GM12878 (cell line): Measurements from ENCODE around the gene PHACTR1. TPM values are rescaled to one million over a fixed set of nuclear protein-coding genes. Genes with fewer than 3 reads are reported as not detected.

ENCODE experiments used
- ATAC-seq: fragments of 200-7000 bp; cut with Tn5 transposase; 3 replicates; pipeline ENCODE4 v1.9.1; 2020; ENCODE audit warnings: mild to moderate bottlenecking, moderate library complexity
- BruUV-seq: library from RNA; stranded (reverse); fragments of 400-500 nt; replicated peaks from 2 replicates; lab custom pipeline; 2021; lab: Mats Ljungman, UMichigan
- CTCF ChIA-PET: fragments of 300-600 bp; sonication (Branson Sonifier 250); formaldehyde crosslinking; extraction: SDS; loops from one replicate; lab custom pipeline; 2021; ENCODE audit warnings: inconsistent platforms; lab: Yijun Ruan, JAX
- POLR2A ChIA-PET: fragments of 350-600 bp; formaldehyde crosslinking; extraction: SDS; loops from one replicate; lab custom pipeline; 2021; ENCODE audit warnings: inconsistent platforms; lab: Charles Lee
- RAD21 ChIA-PET: fragments of 300-600 bp; sonication (Branson Sonifier 250); formaldehyde crosslinking; loops from one replicate; lab custom pipeline; 2023; ENCODE audit warnings: antibody characterized with exemption; ENCODE audit not compliant: unreplicated experiment; lab: Charles Lee
- SMC1A ChIA-PET: fragments of 300-600 bp; sonication (Branson Sonifier 250); formaldehyde crosslinking; loops from one replicate; lab custom pipeline; 2023; ENCODE audit not compliant: unreplicated experiment, uncharacterized antibody; lab: Charles Lee
- DNase-seq: peaks from one replicate; pipeline ENCODE4 v3.0.0-alpha.2; 2011; ENCODE audit warnings: low read depth, low spot score
- FAIRE-seq: peaks from 3 replicates; lab custom pipeline; 2011; peaks lifted over from hg19 to GRCh38; lab: Jason Lieb, UNC
- H2AFZ ChIP-seq: 2 replicates; pipeline ENCODE4 v1.6.0; 2011; ENCODE audit warnings: low read depth, low read length, control low read depth; ENCODE audit not compliant: control insufficient read depth
- H3K27ac ChIP-seq: 2 replicates; pipeline ENCODE4 v1.5.1; 2011; ENCODE audit warnings: control low read depth; ENCODE audit not compliant: control insufficient read depth, insufficient read depth
- H3K27me3 ChIP-seq, 2 experiments: replicated peaks in 1 of 2; 2 replicates each; pipeline versions ENCODE4 v1.6.0 to v1.6.1; 2011; ENCODE audit warnings: low read length in 1 of 2; ENCODE audit not compliant: control insufficient read depth in 2 of 2, insufficient read depth in 2 of 2
- H3K36me3 ChIP-seq, 2 experiments: 2 replicates each; pipeline ENCODE4 v1.5.1; 2011; ENCODE audit warnings: low read length in 1 of 2; ENCODE audit not compliant: control insufficient read depth in 2 of 2, insufficient read depth in 2 of 2
- H3K4me1 ChIP-seq: 2 replicates; pipeline ENCODE4 v1.6.1; 2011; ENCODE audit warnings: mild to moderate bottlenecking, low read length, moderate library complexity, mixed read lengths; ENCODE audit not compliant: control insufficient read depth, insufficient read depth
- H3K4me2 ChIP-seq: 2 replicates; pipeline ENCODE4 v1.6.0; 2011; ENCODE audit warnings: control low read depth; ENCODE audit not compliant: control insufficient read depth, insufficient read depth
- H3K4me3 ChIP-seq: fragments of 200-600 bp; sonication (generic); 2 replicates; pipeline ENCODE4 v1.5.1; 2016
- H3K79me2 ChIP-seq: 2 replicates; pipeline ENCODE4 v1.6.0; 2011; ENCODE audit warnings: low read length; ENCODE audit not compliant: control insufficient read depth, insufficient read depth
- H3K9ac ChIP-seq: 2 replicates; pipeline ENCODE4 v1.8.0; 2011; ENCODE audit warnings: low read length, control low read depth, mixed read lengths; ENCODE audit not compliant: control insufficient read depth, insufficient read depth
- H3K9me3 ChIP-seq: replicated peaks from 3 replicates; pipeline ENCODE4 v1.5.1; 2011; ENCODE audit warnings: mild to moderate bottlenecking, low read length; ENCODE audit not compliant: control insufficient read depth, insufficient read depth
- H4K20me1 ChIP-seq: 2 replicates; pipeline ENCODE4 v1.6.0; 2011; ENCODE audit not compliant: control insufficient read depth, insufficient read depth
- CHD4 ChIP-seq: fragments of 200-600 bp; sonication (generic); IDR thresholded peaks from 2 replicates; pipeline ENCODE4 v1.6.1; 2016; ENCODE audit warnings: mild to moderate bottlenecking
- HSF1 ChIP-seq: fragments of 150-350 bp; IDR thresholded peaks from 2 replicates; pipeline ENCODE4 v1.6.1; 2014; ENCODE audit warnings: mild to moderate bottlenecking, low read depth, low read length
- IKZF2 ChIP-seq, 2 experiments: fragments of 450-650 bp; IDR thresholded peaks; 2 replicates each; pipeline ENCODE4 v1.6.1; 2017; ENCODE audit warnings: mild to moderate bottlenecking in 2 of 2, moderate library complexity in 2 of 2
- IRF3 ChIP-seq: fragments of 450-650 bp; IDR thresholded peaks from 2 replicates; pipeline ENCODE4 v1.6.1; 2014; ENCODE audit warnings: mild to moderate bottlenecking
- IRF4 ChIP-seq: IDR thresholded peaks from 2 replicates; pipeline ENCODE4 v1.6.1; 2011; ENCODE audit warnings: low read depth, low read length
- LARP7 ChIP-seq: fragments of 450-650 bp; IDR thresholded peaks from 2 replicates; pipeline ENCODE4 v1.6.1; 2017; ENCODE audit warnings: mild to moderate bottlenecking
- MTA3 ChIP-seq: IDR thresholded peaks from 2 replicates; pipeline ENCODE4 v1.6.1; 2012; ENCODE audit warnings: low read length, inconsistent platforms, borderline replicate concordance
- PAX5 ChIP-seq: IDR thresholded peaks from 2 replicates; pipeline ENCODE4 v1.6.1; 2011; ENCODE audit warnings: low read depth, low read length, borderline replicate concordance
- SMARCA5 ChIP-seq: fragments of 450-650 bp; IDR thresholded peaks from 2 replicates; pipeline ENCODE4 v1.6.1; 2017; ENCODE audit warnings: mild to moderate bottlenecking
- SUZ12 ChIP-seq: fragments of 200-600 bp; sonication (generic); IDR thresholded peaks from one replicate; pipeline ENCODE4 v1.6.1; 2018; ENCODE audit warnings: antibody characterized with exemption, mild to moderate bottlenecking; ENCODE audit not compliant: unreplicated experiment
- TARDBP ChIP-seq: IDR thresholded peaks from 2 replicates; pipeline ENCODE4 v1.6.1; 2016; ENCODE audit warnings: borderline replicate concordance
- ZBED1 ChIP-seq: IDR thresholded peaks from 2 replicates; pipeline ENCODE4 v1.6.1; 2016; ENCODE audit warnings: borderline replicate concordance
- ZBTB40 ChIP-seq: fragments of 450-650 bp; IDR thresholded peaks from 2 replicates; pipeline ENCODE4 v1.6.1; 2016; ENCODE audit warnings: mild to moderate bottlenecking, moderate library complexity, borderline replicate concordance
- ZZZ3 ChIP-seq: IDR thresholded peaks from 2 replicates; pipeline ENCODE4 v1.6.1; 2011; ENCODE audit warnings: low read depth; ENCODE audit not compliant: control insufficient read depth, insufficient read length
- WGBS: methylation state at CpG from one replicate; pipeline ENCODE4 v1.1.6; 2016; ENCODE audit warnings: low lambda C conversion rate; ENCODE audit not compliant: insufficient replicate concordance, insufficient coverage; ENCODE audit errors: missing lambda C conversion rate; 5-methylcytosine and 5-hydroxymethylcytosine counted together
- in situ Hi-C: fragments of 300-500 bp; cut with MboI; formaldehyde crosslinking; loops from 9 replicates; pipeline ENCODE4 v1.14.3; 2018; ENCODE audit warnings: mixed read lengths
- intact Hi-C: fragments of 100-400 bp; cut with micrococcal nuclease; formaldehyde crosslinking; loops from one replicate; pipeline ENCODE4 v1.14.2; 2022; ENCODE audit not compliant: unreplicated experiment
- polyA plus RNA-seq, 11 experiments: library from polyadenylated mRNA; depleted of rRNA in 4 of 11; unstranded in 6 of 11; stranded (reverse) in 5 of 11; fragments of >200 nt; fragmentation: Nextera tagmentation in 4 of 11; fragmentation: Illumina TruSeq in 1 of 11; extraction: Ambion mirVana in 4 of 11; extraction: Trizol in 1 of 11; gene quantifications; 1 replicate in 1 of 11; 2 replicates in 10 of 11; pipeline versions ENCODE4 v1.2.1 to v1.2.3, GENCODE V29; 2011 to 2016; ENCODE audit warnings: inconsistent platforms in 2 of 11, missing spikeins in 2 of 11, low read depth in 1 of 11
- total RNA-seq, 4 experiments: library from RNA; depleted of rRNA in 3 of 4; stranded (reverse); fragments of >200 nt in 3 of 4; fragmentation: Illumina TruSeq in 1 of 4; extraction: Trizol in 1 of 4; gene quantifications; 2 replicates each; pipeline versions ENCODE4 v1.2.1 to v1.2.3, GENCODE V29; 2013 to 2021
- TF ChIP-seq, protein P1 (sequence below): fragments of 450-650 bp; IDR thresholded peaks from 2 replicates; pipeline ENCODE4 v1.6.1; 2018; ENCODE audit warnings: borderline replicate concordance, mild to moderate bottlenecking; ENCODE audit not compliant: partially characterized antibody

Gene PHACTR1
- total and polyA plus RNA-seq, 10 of the 15 experiments (the other 5 are each of a cell fraction or from before 2014, with no cell fraction given): 34.2 to 94.6 (median 62.3) TPM

DNA sequence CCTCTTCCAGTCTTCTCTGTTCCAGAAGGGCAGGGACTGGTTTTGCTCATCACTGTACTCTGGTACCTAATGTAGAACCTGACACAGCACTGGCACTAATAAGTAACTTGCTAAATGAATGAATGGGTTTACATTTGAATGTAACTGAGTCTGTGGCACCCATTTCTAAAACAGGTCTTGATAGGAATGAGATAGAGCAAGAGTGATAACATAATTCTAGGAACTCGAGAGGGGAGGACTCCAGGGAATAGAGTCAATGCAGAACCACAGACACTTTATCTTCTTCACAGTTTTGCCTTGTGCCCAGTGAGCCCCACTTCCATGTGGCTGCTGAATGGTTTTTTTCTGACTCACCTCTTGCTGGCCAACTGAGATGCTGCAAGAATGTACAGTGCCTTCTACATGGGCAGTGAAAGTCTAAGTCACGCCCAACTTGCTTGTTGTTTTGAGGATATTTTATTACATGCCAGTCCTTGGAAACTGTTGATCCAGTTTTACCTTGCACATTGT is 550.6 kb downstream of the PHACTR1 start:
- no peaks in the 10 kb centered on the region for H3K36me3 ChIP-seq
- ATAC-seq (no peak), DNase-seq (no peak), FAIRE-seq (no peak)
- no peak overlapping the region for H3K27ac ChIP-seq
- H2AFZ ChIP-seq: no peak overlapping the region
- ChIA-PET POLR2A (no interaction called here), CTCF (interaction anchor here (1.4 kb wide), 1 partner anchor 12 kb away, joined by 3 read pairs; no protein-coding TSS in a partner anchor), SMC1A (no interaction called here), RAD21 (no interaction called here)
- peaks cover 4% of the 10 kb centered on the region for H3K79me2 ChIP-seq
- intact Hi-C loops: no loop called here
- WGBS: 41% methylated on average over 2 of the region's 2 CpGs
- H3K4me2 ChIP-seq: no peak overlapping the region
- H4K20me1 ChIP-seq: no peaks in the 10 kb centered on the region
- H3K9ac ChIP-seq: no peak overlapping the region
- BruUV-seq: no TSS peak
- in situ Hi-C loops: no loop called here
- peaks cover 26% of the 10 kb centered on the region for H3K4me1 ChIP-seq
- H3K27me3 ChIP-seq: no peaks in the 10 kb centered on the region
- H3K4me3 ChIP-seq: no peak overlapping the region
- no peaks in the 10 kb centered on the region for H3K9me3 ChIP-seq
- TF ChIP-seq SUZ12 (no peak), TARDBP (no peak), IRF4 (no peak), ZBTB40 (no peak), PAX5 (no peak), ZZZ3 (no peak), SMARCA5 (no peak), IKZF2 (IDR thresholded peaks at IDR 0.05) (no peak), IRF3 (no peak), MTA3 (no peak), CHD4 (no peak), ZBED1 (no peak), LARP7 (no peak), HSF1 (no peak)
- TF ChIP-seq, protein P1, sequence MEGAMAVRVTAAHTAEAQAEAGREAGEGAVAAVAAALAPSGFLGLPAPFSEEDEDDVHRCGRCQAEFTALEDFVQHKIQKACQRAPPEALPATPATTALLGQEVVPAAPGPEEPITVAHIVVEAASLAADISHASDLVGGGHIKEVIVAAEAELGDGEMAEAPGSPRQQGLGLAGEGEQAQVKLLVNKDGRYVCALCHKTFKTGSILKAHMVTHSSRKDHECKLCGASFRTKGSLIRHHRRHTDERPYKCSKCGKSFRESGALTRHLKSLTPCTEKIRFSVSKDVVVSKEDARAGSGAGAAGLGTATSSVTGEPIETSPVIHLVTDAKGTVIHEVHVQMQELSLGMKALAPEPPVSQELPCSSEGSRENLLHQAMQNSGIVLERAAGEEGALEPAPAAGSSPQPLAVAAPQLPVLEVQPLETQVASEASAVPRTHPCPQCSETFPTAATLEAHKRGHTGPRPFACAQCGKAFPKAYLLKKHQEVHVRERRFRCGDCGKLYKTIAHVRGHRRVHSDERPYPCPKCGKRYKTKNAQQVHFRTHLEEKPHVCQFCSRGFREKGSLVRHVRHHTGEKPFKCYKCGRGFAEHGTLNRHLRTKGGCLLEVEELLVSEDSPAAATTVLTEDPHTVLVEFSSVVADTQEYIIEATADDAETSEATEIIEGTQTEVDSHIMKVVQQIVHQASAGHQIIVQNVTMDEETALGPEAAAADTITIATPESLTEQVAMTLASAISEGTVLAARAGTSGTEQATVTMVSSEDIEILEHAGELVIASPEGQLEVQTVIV: no peak
